Activated naive CD8-positive, alpha-beta T cell treated with anti-CD3 and anti-CD28 coated beads, Interleukin-2, amount 50 U/mL, for 24 hours (primary cell): ENCODE measurements around the gene CBY1.
"Not testable (repeated sequence)": the region's sequence is repeated elsewhere in the genome, so short reads cannot be mapped to it uniquely, and the experiment has no call there.

Experiments
- ATAC-seq: fragments of 150-1000 bp; cut with Tn5 transposase; one replicate; pipeline ENCODE4 v1.10.0; 2021
- DNase-seq: peaks from one replicate; pipeline ENCODE4 v3.0.0; 2021
- H3K27ac Mint-ChIP-seq: one replicate; pipeline ENCODE4 v1.8.0; 2021; ENCODE audit warnings: mild to moderate bottlenecking, mixed read lengths
- H3K27me3 Mint-ChIP-seq: one replicate; pipeline ENCODE4 v1.8.0; 2021; ENCODE audit warnings: mixed read lengths
- H3K36me3 Mint-ChIP-seq: one replicate; pipeline ENCODE4 v1.8.0; 2021; ENCODE audit warnings: low read depth, mixed read lengths
- H3K4me1 Mint-ChIP-seq: one replicate; pipeline ENCODE4 v1.8.0; 2021; ENCODE audit warnings: mixed read lengths
- H3K4me3 Mint-ChIP-seq: one replicate; pipeline ENCODE4 v1.8.0; 2021; ENCODE audit warnings: mild to moderate bottlenecking, moderate library complexity, mixed read lengths
- H3K9me3 Mint-ChIP-seq: one replicate; pipeline ENCODE4 v1.8.0; 2021; ENCODE audit warnings: mixed read lengths

The CBY1 gene

DNA sequence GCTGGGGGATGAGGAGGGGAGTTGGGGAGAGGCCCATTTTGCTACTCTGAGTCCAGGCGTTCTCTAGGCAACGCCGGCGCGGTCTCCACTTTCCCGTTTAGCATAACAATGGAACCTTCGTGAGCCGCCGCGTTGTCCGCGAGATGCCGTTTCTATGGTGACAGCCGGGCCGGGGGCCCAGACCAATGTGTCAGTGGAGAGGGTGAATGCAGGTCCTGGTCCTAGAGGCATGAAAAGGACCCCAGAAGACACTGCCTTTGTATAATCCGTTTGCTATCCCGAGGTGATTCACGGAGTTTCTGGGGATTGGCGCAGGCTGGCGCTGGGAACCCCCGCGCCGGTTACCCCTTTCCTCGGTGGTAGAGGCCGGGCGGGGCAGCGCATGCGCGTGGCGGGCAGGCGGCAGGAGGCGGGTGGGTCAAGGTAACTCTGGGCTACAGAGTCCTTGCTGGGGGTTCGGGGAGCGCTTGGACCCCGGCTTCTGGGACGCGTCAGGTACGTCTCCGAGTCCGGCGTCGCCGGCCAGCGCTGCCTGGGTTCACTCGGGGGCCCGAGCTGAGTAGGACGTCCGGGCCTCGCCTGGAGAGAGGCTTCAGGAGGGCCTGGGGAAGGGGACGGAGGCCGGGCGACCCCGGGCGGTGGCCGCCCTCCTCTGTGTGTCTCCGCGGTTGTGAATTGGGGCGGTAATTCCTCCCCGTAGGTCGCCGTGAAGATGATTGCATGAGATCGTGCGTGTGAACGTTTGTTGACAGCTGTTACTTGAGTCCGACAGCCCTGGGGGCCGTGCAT is at the start of gene CBY1, which contains the start of gene FAM227A:
Gene CBY1 (plus strand): TSS at position 383 of the 789 bp plus-strand sequence. CDS start 11,417 bp downstream, outside the sequence.
Gene FAM227A (minus strand): TSS at position 137 of the 789 bp plus-strand sequence. CDS start 6,224 bp downstream, outside the sequence.
- H3K27me3 Mint-ChIP-seq, result peaks cover 1% of the 10 kb centered on the region
- peak within 1 kb of the TSS; percentile 85 for H3K4me3 Mint-ChIP-seq
- ATAC-seq (peak; percentile 83), DNase-seq (peak; percentile 89)
- H3K4me1 Mint-ChIP-seq, result peaks cover 17% of the 10 kb centered on the region
- peak within 1 kb of the TSS; percentile 97 for H3K27ac Mint-ChIP-seq
- no peaks in the 10 kb centered on the region for H3K36me3 Mint-ChIP-seq
- H3K9me3 Mint-ChIP-seq, result no peaks in the 10 kb centered on the region

DNA sequence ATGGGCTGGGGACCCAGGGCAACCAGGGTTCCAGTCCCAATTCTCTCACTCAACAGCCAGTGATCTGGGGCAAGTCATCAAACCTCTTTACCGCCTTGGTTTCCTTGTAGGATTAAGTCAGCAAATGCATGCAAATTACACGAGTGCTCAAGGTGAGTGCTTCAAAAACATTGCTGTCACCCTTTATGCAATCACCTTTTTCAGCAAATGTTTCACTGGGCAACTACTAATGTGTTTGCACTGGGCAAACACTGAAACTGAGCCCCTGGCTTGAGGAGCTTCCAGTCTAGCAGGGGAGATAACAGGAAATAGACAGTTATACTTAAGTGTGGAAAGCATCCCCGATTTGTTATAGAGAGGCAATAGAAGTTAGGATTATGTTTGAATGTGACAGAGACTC is 48.8 kb upstream of the CBY1 start:
- H3K9me3 Mint-ChIP-seq, result no peaks in the 10 kb centered on the region
- ATAC-seq (no peak), DNase-seq (no peak)
- H3K36me3 Mint-ChIP-seq, result no peaks in the 10 kb centered on the region
- peaks cover 2% of the 10 kb centered on the region for H3K27me3 Mint-ChIP-seq
- no peak overlapping the region for H3K4me3 Mint-ChIP-seq
- H3K27ac Mint-ChIP-seq, result no peak overlapping the region
- no peaks in the 10 kb centered on the region for H3K4me1 Mint-ChIP-seq

DNA sequence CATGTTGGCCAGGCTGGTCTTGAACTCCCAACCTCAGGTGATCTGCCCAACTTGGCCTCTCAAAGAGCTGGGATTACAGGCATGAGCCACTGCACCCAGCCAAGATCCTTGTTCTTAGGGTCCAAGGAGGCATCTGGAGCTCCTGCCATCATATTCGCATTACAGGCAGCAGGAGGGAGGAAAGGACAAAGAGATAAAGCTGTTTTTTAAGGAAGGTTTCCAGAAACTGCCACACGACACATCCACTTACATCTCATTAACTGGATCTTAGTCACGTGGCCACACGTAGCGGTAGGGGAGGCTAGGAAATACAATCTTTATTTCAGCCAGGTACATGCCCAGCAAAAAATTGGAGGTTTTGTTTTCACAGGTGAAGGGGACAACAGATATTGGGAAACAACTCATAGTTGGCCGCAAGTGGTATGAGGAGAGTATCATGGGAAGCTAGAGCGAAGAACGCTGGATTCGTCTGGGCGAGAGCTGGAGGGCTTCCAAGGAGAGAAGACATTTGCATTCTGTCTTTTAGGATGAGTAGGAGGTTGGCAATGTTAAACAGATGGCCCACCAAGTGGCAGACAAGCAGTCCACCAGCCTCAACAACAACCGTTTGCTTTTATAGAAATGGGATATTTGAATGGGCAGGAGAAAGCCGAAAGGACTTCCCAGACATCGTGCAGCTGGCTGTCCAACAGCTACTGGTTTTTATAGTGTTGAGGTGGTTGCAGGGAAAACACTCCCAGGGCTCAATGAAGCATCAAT is 47.3 kb upstream of the CBY1 start:
- ATAC-seq (no peak), DNase-seq (no peak)
- no peaks in the 10 kb centered on the region for H3K9me3 Mint-ChIP-seq
- H3K36me3 Mint-ChIP-seq, result no peaks in the 10 kb centered on the region
- H3K4me1 Mint-ChIP-seq, result no peaks in the 10 kb centered on the region
- peaks cover 2% of the 10 kb centered on the region for H3K27me3 Mint-ChIP-seq
- no peak overlapping the region for H3K27ac Mint-ChIP-seq
- no peak overlapping the region for H3K4me3 Mint-ChIP-seq

DNA sequence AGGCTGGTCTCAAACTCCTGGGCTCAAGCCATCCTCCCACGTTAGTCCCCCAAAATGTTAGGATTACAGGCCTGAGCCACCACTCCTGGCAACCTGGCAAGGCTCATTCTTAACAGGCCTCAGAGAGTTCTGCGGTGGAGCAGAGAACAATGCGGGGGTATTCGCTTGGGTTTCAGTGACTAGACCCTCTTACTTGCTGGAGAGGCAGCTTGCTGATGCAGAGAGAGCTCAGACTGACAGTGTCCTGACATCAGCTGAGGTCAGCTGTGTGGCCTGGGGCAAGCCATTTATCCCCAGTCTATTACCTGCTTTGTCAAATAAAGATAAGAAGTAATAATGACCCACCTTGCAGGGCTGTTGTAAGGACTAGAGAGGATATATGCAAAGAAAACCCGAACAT is 46.2 kb upstream of the CBY1 start:
- no peak for DNase-seq
- Mint-ChIP-seq H3K4me1 (no peaks in the 10 kb centered on the region), H3K36me3 (no peaks in the 10 kb centered on the region), H3K9me3 (no peaks in the 10 kb centered on the region), H3K27me3 (peaks cover 2% of the 10 kb centered on the region), H3K4me3 (no peak overlapping the region), H3K27ac (no peak overlapping the region)
- ATAC-seq, result no peak

DNA sequence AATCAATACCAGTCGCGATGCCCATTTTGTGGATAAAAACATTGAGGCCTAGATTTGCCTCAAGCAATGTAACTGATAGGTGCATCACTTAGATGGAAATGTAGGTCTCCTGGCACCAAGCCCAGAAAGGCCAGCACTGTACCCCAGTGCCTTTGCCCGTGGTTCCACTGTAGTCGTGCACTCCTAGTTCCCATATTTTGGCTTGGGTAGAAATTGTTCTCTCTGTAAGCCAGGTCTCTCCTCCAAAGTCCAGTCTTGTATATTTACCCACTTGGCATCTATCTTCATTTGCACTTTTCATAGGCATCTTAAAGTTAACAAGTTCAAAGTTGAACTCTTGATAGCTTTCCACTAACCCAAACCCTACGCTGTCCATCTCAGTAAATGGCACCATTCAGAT is 44.9 kb upstream of the CBY1 start:
- ATAC-seq, result no peak
- peaks cover 2% of the 10 kb centered on the region for H3K27me3 Mint-ChIP-seq
- no peaks in the 10 kb centered on the region for H3K4me1 Mint-ChIP-seq
- no peak overlapping the region for H3K4me3 Mint-ChIP-seq
- H3K9me3 Mint-ChIP-seq, result no peaks in the 10 kb centered on the region
- no peak for DNase-seq
- H3K36me3 Mint-ChIP-seq, result no peaks in the 10 kb centered on the region
- H3K27ac Mint-ChIP-seq, result no peak overlapping the region

DNA sequence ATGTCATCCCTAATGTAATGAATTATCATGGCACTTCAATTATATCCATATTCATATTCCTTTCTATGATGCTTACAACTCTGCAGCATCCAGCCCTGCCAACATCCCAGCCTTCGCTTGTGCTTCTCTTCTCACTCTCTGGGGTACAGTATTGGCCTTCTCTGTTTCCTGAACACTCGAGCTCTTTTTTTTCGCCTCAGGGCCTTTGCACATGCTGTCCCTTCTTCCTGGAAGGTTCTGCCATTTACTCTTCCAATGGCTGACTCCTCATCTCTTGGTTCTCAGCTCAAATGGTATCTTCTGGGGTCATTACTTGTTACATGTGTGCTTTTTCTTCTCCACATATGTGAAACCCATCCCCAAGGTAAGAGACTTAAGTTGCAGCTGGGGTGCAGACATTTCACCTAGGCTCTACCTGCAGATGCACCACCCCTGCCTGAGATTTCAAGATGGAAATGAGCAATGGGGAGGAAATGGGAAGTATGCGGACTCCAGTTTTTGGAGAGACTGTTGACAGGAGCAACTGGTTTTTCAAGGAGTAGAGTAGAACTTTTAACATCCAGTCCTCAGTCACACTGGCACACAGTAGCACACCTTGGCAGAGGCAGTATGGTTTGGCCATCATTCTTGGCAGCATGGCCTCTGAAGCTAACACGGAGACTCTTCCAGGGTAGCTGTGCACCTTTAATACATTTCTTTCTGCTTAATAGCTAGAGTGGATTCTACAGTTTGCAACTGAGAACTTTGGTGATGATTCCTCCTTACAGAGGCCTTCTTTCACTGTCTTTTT is 44.0 kb upstream of the CBY1 start:
- no peaks in the 10 kb centered on the region for H3K4me1 Mint-ChIP-seq
- H3K9me3 Mint-ChIP-seq, result no peaks in the 10 kb centered on the region
- DNase-seq (no peak), ATAC-seq (no peak)
- no peaks in the 10 kb centered on the region for H3K27me3 Mint-ChIP-seq
- no peaks in the 10 kb centered on the region for H3K36me3 Mint-ChIP-seq
- H3K4me3 Mint-ChIP-seq, result no peak overlapping the region
- no peak overlapping the region for H3K27ac Mint-ChIP-seq

DNA sequence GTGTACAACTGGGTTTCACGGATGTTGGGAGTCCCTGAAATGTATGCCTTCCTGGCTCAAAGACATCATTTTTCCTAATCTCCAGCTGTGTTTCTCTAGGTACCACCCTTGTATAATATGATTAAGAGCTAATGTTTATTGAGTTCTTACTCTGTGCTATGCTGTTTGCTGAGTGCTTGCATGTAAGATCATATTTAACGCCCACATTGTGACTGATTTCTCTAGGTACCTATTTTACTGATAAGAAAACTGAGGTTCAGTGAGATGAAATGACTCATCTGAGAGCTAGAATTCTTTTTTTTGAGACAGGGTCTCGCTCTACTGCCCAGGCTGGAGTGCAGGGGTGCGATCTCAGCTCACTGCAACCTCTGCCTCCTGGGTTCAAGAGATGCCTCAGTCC is 42.9 kb upstream of the CBY1 start:
- no peaks in the 10 kb centered on the region for H3K9me3 Mint-ChIP-seq
- no peak overlapping the region for H3K4me3 Mint-ChIP-seq
- H3K27ac Mint-ChIP-seq, result no peak overlapping the region
- H3K27me3 Mint-ChIP-seq, result no peaks in the 10 kb centered on the region
- H3K36me3 Mint-ChIP-seq, result peaks cover 2% of the 10 kb centered on the region
- DNase-seq (no peak), ATAC-seq (no peak)
- no peaks in the 10 kb centered on the region for H3K4me1 Mint-ChIP-seq

DNA sequence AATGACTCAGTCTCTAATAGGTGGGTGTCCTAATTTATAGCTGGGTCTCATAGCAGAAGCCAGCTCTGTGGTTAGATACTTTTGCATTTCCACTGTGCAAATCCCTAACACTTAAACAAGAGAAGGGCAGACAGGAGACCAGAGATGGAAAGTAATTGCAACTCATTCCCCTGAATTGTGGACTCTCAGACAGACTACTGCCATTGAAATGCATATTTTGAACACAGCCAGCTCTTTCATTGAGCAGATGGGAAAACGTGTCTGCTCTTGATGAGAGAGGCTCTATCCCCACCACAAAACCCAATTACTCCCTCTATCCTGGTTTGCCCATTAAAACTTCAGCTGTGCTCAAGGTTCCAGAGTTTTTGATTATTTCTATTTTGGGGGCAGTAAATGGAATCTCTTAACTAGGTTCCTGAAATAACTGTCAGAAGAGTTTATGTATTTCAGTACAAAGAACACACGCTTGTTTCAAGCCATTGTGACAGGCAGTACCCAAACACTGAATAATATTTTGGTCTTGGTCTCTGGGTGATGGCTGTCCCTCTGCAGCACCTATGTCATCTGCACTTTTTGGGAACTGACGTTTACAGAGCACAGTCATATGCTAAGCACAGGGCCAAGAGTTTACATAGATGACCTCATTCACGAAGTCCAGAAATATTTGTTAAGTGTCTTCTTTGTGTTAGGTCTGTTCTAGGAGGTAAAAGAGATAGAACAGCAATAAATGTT is 41.9 kb upstream of the CBY1 start:
- peaks cover 2% of the 10 kb centered on the region for H3K36me3 Mint-ChIP-seq
- ATAC-seq (no peak), DNase-seq (no peak)
- H3K4me3 Mint-ChIP-seq, result no peak overlapping the region
- no peaks in the 10 kb centered on the region for H3K27me3 Mint-ChIP-seq
- H3K9me3 Mint-ChIP-seq, result no peaks in the 10 kb centered on the region
- H3K27ac Mint-ChIP-seq, result no peak overlapping the region
- no peaks in the 10 kb centered on the region for H3K4me1 Mint-ChIP-seq

DNA sequence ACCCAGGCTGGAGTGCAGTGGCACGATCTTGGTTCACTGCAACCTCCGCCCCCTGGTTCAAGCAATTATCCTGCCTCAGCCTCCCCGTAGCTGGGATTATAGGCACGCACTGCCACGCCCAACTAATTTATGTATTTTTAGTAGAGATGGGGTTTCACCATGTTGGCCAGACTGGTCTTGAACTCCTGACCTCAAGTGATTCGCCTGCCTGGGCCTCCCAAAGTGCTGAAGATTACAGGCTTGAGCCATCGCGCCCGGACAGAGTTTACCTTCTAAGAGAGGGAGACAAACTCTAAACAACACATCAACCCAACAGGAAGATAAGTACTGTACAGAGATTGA is 41.4 kb upstream of the CBY1 start:
- DNase-seq, ATAC-seq, H3K36me3 Mint-ChIP-seq, H3K27ac Mint-ChIP-seq, H3K9me3 Mint-ChIP-seq, H3K27me3 Mint-ChIP-seq, H3K4me3 Mint-ChIP-seq, H3K4me1 Mint-ChIP-seq: not testable (repeated sequence)

DNA sequence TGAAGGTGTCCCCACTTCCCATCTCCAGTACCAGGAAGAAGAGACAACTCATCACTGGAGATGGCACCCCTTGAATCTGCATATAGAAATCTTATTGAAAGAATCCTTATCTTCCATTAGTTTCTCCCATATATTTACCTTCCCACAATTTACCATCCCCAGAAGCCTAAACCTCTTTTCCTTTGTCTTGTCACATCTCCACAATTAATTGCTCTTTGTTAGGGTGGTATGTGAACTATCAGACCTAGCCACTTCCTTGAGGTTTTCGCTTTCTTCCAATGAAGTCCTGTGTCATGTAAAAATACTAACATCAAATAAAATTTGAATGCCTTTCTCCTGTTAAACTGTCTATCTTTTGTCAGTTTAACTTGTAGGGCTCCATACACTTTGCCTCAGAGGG is 38.2 kb upstream of the CBY1 start:
- Mint-ChIP-seq H3K27ac (no peak overlapping the region), H3K4me1 (no peaks in the 10 kb centered on the region), H3K36me3 (peaks cover 2% of the 10 kb centered on the region), H3K4me3 (no peak overlapping the region), H3K9me3 (no peaks in the 10 kb centered on the region), H3K27me3 (no peaks in the 10 kb centered on the region)
- no peak for DNase-seq
- ATAC-seq, result no peak

DNA sequence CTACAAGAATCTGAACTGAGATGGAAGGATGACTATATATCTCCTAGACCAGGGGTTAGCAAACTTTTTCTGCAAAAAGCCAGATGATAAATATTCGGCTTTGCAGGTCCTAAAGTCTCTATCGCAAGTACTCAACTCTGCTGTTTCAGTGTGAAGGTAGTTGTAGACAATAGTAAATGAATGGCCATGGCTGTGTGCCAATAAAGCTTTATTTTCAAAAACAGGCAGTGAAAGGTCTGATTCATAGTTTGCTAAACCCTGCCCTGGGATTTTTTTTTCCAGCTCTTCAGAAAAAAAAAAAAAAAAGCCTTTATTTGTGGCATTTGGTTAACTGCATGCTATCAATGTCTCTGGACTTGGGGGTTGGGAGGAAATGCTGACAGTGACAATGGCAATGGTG is 37.8 kb upstream of the CBY1 start:
- DNase-seq (no peak), ATAC-seq (no peak)
- peaks cover 2% of the 10 kb centered on the region for H3K36me3 Mint-ChIP-seq
- H3K4me1 Mint-ChIP-seq, result no peaks in the 10 kb centered on the region
- no peaks in the 10 kb centered on the region for H3K9me3 Mint-ChIP-seq
- H3K27me3 Mint-ChIP-seq, result no peaks in the 10 kb centered on the region
- no peak overlapping the region for H3K4me3 Mint-ChIP-seq
- no peak overlapping the region for H3K27ac Mint-ChIP-seq

DNA sequence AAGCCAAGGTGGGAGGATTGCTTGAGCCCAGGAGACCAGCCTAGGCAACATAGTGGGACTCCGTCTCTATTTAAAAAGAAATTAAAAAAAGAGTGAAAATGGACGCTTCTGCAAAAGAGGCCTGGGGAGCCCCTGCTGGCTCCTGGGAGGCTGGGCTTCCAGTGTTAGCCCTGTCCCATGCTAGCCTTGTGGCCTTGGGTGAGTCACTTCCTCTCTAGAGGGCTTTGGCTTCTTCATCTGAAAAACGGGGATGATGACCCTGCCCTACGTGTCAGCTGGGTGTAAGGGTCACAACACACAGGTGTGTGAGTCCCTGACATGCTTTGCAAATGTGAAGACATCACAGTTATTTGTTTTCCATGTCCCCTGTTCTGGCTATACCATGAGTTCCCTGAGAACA is 33.1 kb upstream of the CBY1 start:
- H3K27ac Mint-ChIP-seq, result no peak overlapping the region
- no peaks in the 10 kb centered on the region for H3K4me1 Mint-ChIP-seq
- DNase-seq (no peak), ATAC-seq (no peak)
- no peaks in the 10 kb centered on the region for H3K27me3 Mint-ChIP-seq
- no peaks in the 10 kb centered on the region for H3K9me3 Mint-ChIP-seq
- H3K4me3 Mint-ChIP-seq, result no peak overlapping the region
- H3K36me3 Mint-ChIP-seq, result peaks cover 2% of the 10 kb centered on the region

DNA sequence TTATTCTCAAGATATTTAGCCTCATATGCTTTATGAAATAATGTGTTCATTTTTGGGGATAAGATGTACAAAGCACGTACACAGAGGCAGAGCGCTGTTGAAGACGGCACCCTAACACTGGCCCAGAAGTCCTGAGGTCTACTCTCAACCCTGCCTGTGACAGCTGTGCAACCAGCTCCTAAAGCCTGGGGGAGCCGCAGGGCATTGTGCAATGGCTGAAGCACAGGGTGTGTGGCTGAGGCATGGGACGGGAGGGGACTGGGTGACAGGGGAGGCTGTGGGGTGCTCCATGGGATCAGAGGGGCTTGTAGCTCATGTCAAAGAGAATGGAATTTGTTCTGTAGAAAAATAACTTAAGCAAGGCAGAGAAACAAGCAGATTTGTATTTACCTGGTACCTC is 28.0 kb upstream of the CBY1 start:
- H3K27me3 Mint-ChIP-seq, result no peaks in the 10 kb centered on the region
- ATAC-seq, result no peak
- no peak overlapping the region for H3K27ac Mint-ChIP-seq
- DNase-seq, result no peak
- no peaks in the 10 kb centered on the region for H3K9me3 Mint-ChIP-seq
- H3K4me1 Mint-ChIP-seq, result peaks cover 9% of the 10 kb centered on the region
- H3K36me3 Mint-ChIP-seq, result no peaks in the 10 kb centered on the region
- no peak overlapping the region for H3K4me3 Mint-ChIP-seq

DNA sequence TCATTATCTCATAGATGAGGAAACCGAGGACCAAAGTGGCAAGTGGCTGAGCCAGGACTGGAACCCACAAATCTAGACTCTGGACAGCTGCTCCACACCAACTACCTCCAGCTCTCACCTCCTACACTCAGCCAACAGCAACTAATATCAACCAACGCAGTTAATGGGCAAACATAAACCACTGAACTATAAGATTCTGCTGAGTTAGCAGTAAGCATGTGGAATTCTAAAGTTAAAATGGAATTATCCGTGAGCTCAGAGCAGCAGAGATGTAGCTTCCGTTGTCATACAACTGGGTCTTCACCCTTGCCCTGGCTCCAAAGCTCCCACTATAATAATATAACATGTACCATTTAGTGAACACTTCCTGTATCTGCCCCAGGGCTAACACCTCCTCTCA is 27.3 kb upstream of the CBY1 start:
- Mint-ChIP-seq H3K27ac (no peak overlapping the region), H3K4me1 (peaks cover 9% of the 10 kb centered on the region), H3K4me3 (no peak overlapping the region), H3K27me3 (no peaks in the 10 kb centered on the region), H3K36me3 (no peaks in the 10 kb centered on the region), H3K9me3 (no peaks in the 10 kb centered on the region)
- DNase-seq (no peak), ATAC-seq (no peak)
